Neuronal stem cell (in vitro differentiated cells): Measurements from ENCODE around the gene ZBTB7C.

Experiments used
- DNase-seq: peaks from one replicate; pipeline ENCODE4 v3.0.0-alpha.2; 2013; ENCODE audit warnings: low spot score
- H2AFZ ChIP-seq: one replicate; pipeline ENCODE4 v1.6.1; 2013; ENCODE audit warnings: mild to moderate bottlenecking, low read length, inconsistent platforms
- H2AK5ac ChIP-seq: 2 replicates; pipeline ENCODE4 v1.6.1; 2013; ENCODE audit warnings: low read depth, mild to moderate bottlenecking, inconsistent platforms, low read length, moderate library complexity, mixed read lengths
- H2BK120ac ChIP-seq: 2 replicates; pipeline ENCODE4 v1.6.1; 2013; ENCODE audit warnings: low read depth, mild to moderate bottlenecking, inconsistent platforms, low read length, moderate library complexity, mixed read lengths
- H2BK12ac ChIP-seq: one replicate; pipeline ENCODE4 v1.6.1; 2013; ENCODE audit warnings: low read length, inconsistent platforms
- H2BK15ac ChIP-seq: 2 replicates; pipeline ENCODE4 v1.6.1; 2013; ENCODE audit warnings: mild to moderate bottlenecking, low read length, inconsistent platforms, mixed read lengths
- H2BK5ac ChIP-seq: one replicate; pipeline ENCODE4 v1.6.1; 2013; ENCODE audit warnings: inconsistent platforms, mild to moderate bottlenecking, low read length, moderate library complexity
- H3K14ac ChIP-seq: one replicate; pipeline ENCODE4 v1.6.1; 2013; ENCODE audit warnings: low read length, inconsistent platforms
- H3K18ac ChIP-seq: 2 replicates; pipeline ENCODE4 v1.6.1; 2013; ENCODE audit warnings: low read length, inconsistent platforms
- H3K23ac ChIP-seq: 2 replicates; pipeline ENCODE4 v1.6.1; 2013; ENCODE audit warnings: low read depth, mild to moderate bottlenecking, mixed read lengths, low read length, inconsistent platforms; ENCODE audit not compliant: poor library complexity
- H3K27ac ChIP-seq: replicated peaks from 3 replicates; pipeline ENCODE4 v1.5.1; 2013; ENCODE audit warnings: low read length, inconsistent platforms
- H3K27me3 ChIP-seq, 3 experiments: 2 replicates each; pipeline ENCODE4 v1.6.1; 2013; ENCODE audit warnings: low read length in 3 of 3, mild to moderate bottlenecking in 2 of 3, inconsistent platforms in 1 of 3, low read depth in 1 of 3, mixed read lengths in 1 of 3, moderate library complexity in 1 of 3; ENCODE audit not compliant: control insufficient read depth in 3 of 3, insufficient read depth in 3 of 3
- H3K36me3 ChIP-seq, 2 donors: replicated peaks in 1 of 2; 2 replicates each; pipeline ENCODE4 v1.6.1; 2013; ENCODE audit warnings: low read length in 2 of 2; ENCODE audit not compliant: control insufficient read depth in 2 of 2, insufficient read depth in 2 of 2
- H3K4ac ChIP-seq: 2 replicates; pipeline ENCODE4 v1.6.1; 2013; ENCODE audit warnings: inconsistent platforms, mild to moderate bottlenecking, low read length, moderate library complexity
- H3K4me1 ChIP-seq, 2 donors: 1 replicate in 1 of 2; 2 replicates in 1 of 2; pipeline ENCODE4 v1.6.1; 2013; ENCODE audit warnings: low read length in 2 of 2, low read depth in 1 of 2; ENCODE audit not compliant: control insufficient read depth in 2 of 2, insufficient read depth in 1 of 2
- H3K4me2 ChIP-seq: one replicate; pipeline ENCODE4 v1.6.1; 2013; ENCODE audit warnings: mild to moderate bottlenecking, low read length, inconsistent platforms; ENCODE audit not compliant: insufficient read depth, poor library complexity, severe bottlenecking
- H3K4me3 ChIP-seq, 2 donors: 2 replicates each; pipeline ENCODE4 v1.5.1; 2013; ENCODE audit warnings: low read length in 2 of 2, mild to moderate bottlenecking in 2 of 2, inconsistent platforms in 1 of 2, moderate library complexity in 1 of 2
- H3K79me1 ChIP-seq: one replicate; pipeline ENCODE4 v1.6.1; 2013; ENCODE audit warnings: low read depth, mild to moderate bottlenecking, inconsistent platforms, low read length, moderate library complexity
- H3K9ac ChIP-seq: one replicate; pipeline ENCODE4 v1.6.1; 2013; ENCODE audit warnings: mild to moderate bottlenecking, low read depth, low read length, inconsistent platforms; ENCODE audit not compliant: poor library complexity
- H3K9me3 ChIP-seq, 2 donors: replicated peaks in 1 of 2; 2 replicates each; pipeline versions ENCODE3 to v1.6.1; 2013; ENCODE audit warnings: low read length in 2 of 2, mild to moderate bottlenecking in 2 of 2, inconsistent platforms in 1 of 2, low read depth in 1 of 2, mixed read lengths in 1 of 2, moderate library complexity in 1 of 2; ENCODE audit not compliant: control insufficient read depth in 2 of 2, insufficient read depth in 1 of 2
- H4K8ac ChIP-seq: one replicate; pipeline ENCODE4 v1.6.1; 2013; ENCODE audit warnings: low read depth, mild to moderate bottlenecking, inconsistent platforms, low read length, moderate library complexity
- H4K91ac ChIP-seq: one replicate; pipeline ENCODE4 v1.6.1; 2013; ENCODE audit warnings: low read length, low read depth, mild to moderate bottlenecking, inconsistent platforms; ENCODE audit not compliant: poor library complexity
- WGBS, 2 donors: extraction: QIAGEN DNeasy Blood & Tissue Kit; methylation state at CpG; one replicate each; pipeline ENCODE4 v1.1.7; 2013; ENCODE audit warnings: missing lambda C conversion rate in 2 of 2, mixed read lengths in 1 of 2; ENCODE audit not compliant: insufficient read length in 2 of 2, insufficient replicate concordance in 1 of 2; ENCODE audit errors: extremely low coverage in 2 of 2; 5-methylcytosine and 5-hydroxymethylcytosine counted together

Gene ZBTB7C

DNA sequence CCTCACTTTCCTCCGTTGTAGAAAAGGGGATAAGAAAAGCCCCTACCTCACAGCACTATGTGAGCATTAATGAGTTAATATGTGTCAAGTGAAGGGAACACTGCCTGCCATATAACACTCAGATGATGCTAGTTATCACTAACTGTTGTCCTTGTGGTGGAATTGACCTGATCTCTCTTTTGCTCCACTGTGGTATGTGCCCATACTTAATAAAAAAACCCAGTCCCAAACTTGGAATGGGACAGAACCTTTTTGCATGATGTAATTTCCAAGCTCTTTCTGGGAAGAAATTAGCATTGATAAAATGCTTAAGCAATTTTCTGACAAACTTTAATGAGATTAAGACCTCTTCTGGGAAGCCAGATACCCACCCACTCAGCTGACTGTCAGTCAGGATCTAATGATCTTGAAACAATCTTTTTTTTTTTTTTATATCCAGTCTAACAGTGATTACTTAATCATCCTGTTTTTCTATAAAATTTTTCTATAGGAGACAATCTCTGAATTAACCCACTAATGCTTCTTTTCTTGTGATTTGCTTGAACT, 158.7 kb downstream of the ZBTB7C start:
- no peak overlapping the region for H2AFZ ChIP-seq
- H3K27ac ChIP-seq, result no peak overlapping the region
- H3K4ac ChIP-seq, result no peak overlapping the region
- H2AK5ac ChIP-seq, result no peak overlapping the region
- H3K79me1 ChIP-seq, result no peaks in the 10 kb centered on the region
- no peak overlapping the region for H3K9ac ChIP-seq
- H2BK15ac ChIP-seq, result no peak overlapping the region
- no CpG with 5 or more reads among the region's 1 CpG for WGBS, 2 donors
- H2BK120ac ChIP-seq, result no peak overlapping the region
- no peaks in the 10 kb centered on the region for H3K36me3 ChIP-seq
- H3K27me3 ChIP-seq, result no peaks in the 10 kb centered on the region
- H4K8ac ChIP-seq, result no peak overlapping the region
- no peak overlapping the region for H2BK5ac ChIP-seq
- H3K18ac ChIP-seq, result no peak overlapping the region
- DNase-seq, result no peak
- H3K4me1 ChIP-seq, result no peaks in the 10 kb centered on the region
- H3K4me3 ChIP-seq, result no peak overlapping the region
- H3K4me2 ChIP-seq, result no peak overlapping the region
- no peak overlapping the region for H2BK12ac ChIP-seq
- H3K9me3 ChIP-seq, result peaks cover 0 to 1% of the 10 kb centered on the region in 2 donors
- no peak overlapping the region for H3K14ac ChIP-seq
- H3K23ac ChIP-seq, result no peak overlapping the region
- no peak overlapping the region for H4K91ac ChIP-seq

- H2BK5ac ChIP-seq, result no peak overlapping the region
- no peak overlapping the region for H3K14ac ChIP-seq
- no peaks in the 10 kb centered on the region for H3K4me1 ChIP-seq
- no peak overlapping the region for H3K27ac ChIP-seq
- peaks cover 0 to 1% of the 10 kb centered on the region in 2 donors for H3K9me3 ChIP-seq
- no peak overlapping the region for H3K4ac ChIP-seq
- no peak overlapping the region for H3K4me2 ChIP-seq
- no peak overlapping the region for H4K91ac ChIP-seq
- no peak overlapping the region for H4K8ac ChIP-seq
- no peak overlapping the region for H2BK12ac ChIP-seq
- no peaks in the 10 kb centered on the region for H3K36me3 ChIP-seq
- no peak overlapping the region for H3K4me3 ChIP-seq
- H3K18ac ChIP-seq, result no peak overlapping the region
- no peak overlapping the region for H2AFZ ChIP-seq
- H3K23ac ChIP-seq, result no peak overlapping the region
- no peak overlapping the region for H2BK15ac ChIP-seq
- no peak overlapping the region for H3K9ac ChIP-seq
- no peak for DNase-seq
- no peaks in the 10 kb centered on the region for H3K27me3 ChIP-seq
- no peak overlapping the region for H2AK5ac ChIP-seq
- no peaks in the 10 kb centered on the region for H3K79me1 ChIP-seq
- WGBS, 2 donors, result no CpG with 5 or more reads among the region's 5 CpGs
- H2BK120ac ChIP-seq, result no peak overlapping the region
Measured at GRCh38 chr18:48249854-48250253, 159.3 kb downstream of the ZBTB7C start.

- Histone ChIP-seq H2BK5ac (no peak overlapping the region), H3K27me3 (no peaks in the 10 kb centered on the region), H3K4me1 (no peaks in the 10 kb centered on the region), H3K4ac (no peak overlapping the region), H3K4me2 (no peak overlapping the region), H4K91ac (no peak overlapping the region), H3K9ac (no peak overlapping the region), H2BK120ac (no peak overlapping the region), H3K79me1 (no peaks in the 10 kb centered on the region), H3K36me3 (no peaks in the 10 kb centered on the region), H2BK15ac (no peak overlapping the region), H4K8ac (no peak overlapping the region), H3K23ac (no peak overlapping the region), H3K14ac (no peak overlapping the region), H3K9me3 (peaks cover 0 to 1% of the 10 kb centered on the region in 2 donors), H3K4me3 (no peak overlapping the region), H3K18ac (no peak overlapping the region), H2AK5ac (no peak overlapping the region), H2AFZ (no peak overlapping the region), H3K27ac (no peak overlapping the region), H2BK12ac (no peak overlapping the region)
- DNase-seq, result no peak
Measured at GRCh38 chr18:48244530-48244929, 164.7 kb downstream of the ZBTB7C start.

- H2BK12ac ChIP-seq, result no peak overlapping the region
- no peak overlapping the region for H3K9ac ChIP-seq
- H4K8ac ChIP-seq, result no peak overlapping the region
- H3K27me3 ChIP-seq, result no peaks in the 10 kb centered on the region
- no peak overlapping the region for H4K91ac ChIP-seq
- no peak overlapping the region for H2BK5ac ChIP-seq
- H2BK120ac ChIP-seq, result no peak overlapping the region
- no peak overlapping the region for H2AFZ ChIP-seq
- no peak overlapping the region for H3K23ac ChIP-seq
- no peak overlapping the region for H3K4me2 ChIP-seq
- H3K36me3 ChIP-seq, result no peaks in the 10 kb centered on the region
- H3K14ac ChIP-seq, result no peak overlapping the region
- H3K27ac ChIP-seq, result no peak overlapping the region
- H3K4me3 ChIP-seq, result no peak overlapping the region
- H3K18ac ChIP-seq, result no peak overlapping the region
- DNase-seq, result no peak
- H2AK5ac ChIP-seq, result no peak overlapping the region
- no peak overlapping the region for H2BK15ac ChIP-seq
- no peak overlapping the region for H3K4ac ChIP-seq
- no peaks in the 10 kb centered on the region for H3K79me1 ChIP-seq
- no CpG with 5 or more reads among the region's 3 CpGs for WGBS, 2 donors
- H3K9me3 ChIP-seq, result no peaks in the 10 kb centered on the region
- no peaks in the 10 kb centered on the region for H3K4me1 ChIP-seq
Measured at GRCh38 chr18:48238636-48239035, 170.5 kb downstream of the ZBTB7C start.
